ENCODE results near the gene C20orf202.

GRCh38 chr20:1173698-1174097, 29.6 kb upstream of the C20orf202 start:
- TF ChIP-seq CTCF (IDR thresholded peaks at IDR 0.05) (no peak), POLR2A (IDR thresholded peaks at IDR 0.05) (no peak), POLR2AphosphoS5 (IDR thresholded peaks at IDR 0.05) (no peak)
